Endothelial cell of umbilical vein (primary cell): ENCODE data around the gene RASAL2. TPM values are rescaled to one million over a fixed set of nuclear protein-coding genes. Genes with fewer than 3 reads are reported as not detected.

Source experiments
- BruUV-seq: library from RNA; stranded (reverse); fragments of 400-500 nt; replicated peaks from 2 replicates; lab custom pipeline; 2021; lab: Mats Ljungman, UMichigan
- CTCF ChIA-PET: fragments of 300-600, 350-600 bp; sonication (Branson Sonifier 250); formaldehyde crosslinking; loops from one replicate; lab custom pipeline; 2021; ENCODE audit warnings: antibody characterized with exemption, inconsistent platforms; lab: Charles Lee
- POLR2A ChIA-PET: fragments of 300-600, 350-600 bp; sonication (Branson Sonifier 250); formaldehyde crosslinking; loops from one replicate; lab custom pipeline; 2021; ENCODE audit warnings: antibody characterized with exemption, inconsistent platforms; lab: Charles Lee
- DNase-seq: peaks from one replicate; pipeline ENCODE4 v3.0.0-alpha.2; 2011; ENCODE audit warnings: low read depth, low spot score
- FAIRE-seq: peaks from 2 replicates; lab custom pipeline; 2011; peaks lifted over from hg19 to GRCh38; lab: Jason Lieb, UNC
- H2AFZ ChIP-seq: 2 replicates; pipeline ENCODE4 v1.6.0; 2012; ENCODE audit warnings: low read depth, low read length, control low read depth, inconsistent platforms
- H3K27ac ChIP-seq: 2 replicates; pipeline ENCODE4 v1.5.1; 2011; ENCODE audit warnings: low read depth, mild to moderate bottlenecking, control low read depth, low read length, moderate library complexity; ENCODE audit not compliant: insufficient read depth
- H3K27me3 ChIP-seq, 2 experiments: 2 replicates each; pipeline versions ENCODE4 v1.6.0 to v1.6.1; 2011; ENCODE audit warnings: low read length in 2 of 2, mixed read lengths in 1 of 2; ENCODE audit not compliant: control insufficient read depth in 2 of 2, insufficient read depth in 2 of 2
- H3K36me3 ChIP-seq, 2 experiments: 2 replicates in 1 of 2; 3 replicates in 1 of 2; pipeline ENCODE4 v1.5.1; 2011; ENCODE audit warnings: low read length in 2 of 2, mild to moderate bottlenecking in 1 of 2, moderate library complexity in 1 of 2; ENCODE audit not compliant: control insufficient read depth in 2 of 2, insufficient read depth in 2 of 2; ENCODE audit errors: extremely low read depth in 1 of 2
- H3K4me1 ChIP-seq: 3 replicates; pipeline ENCODE4 v1.5.1; 2011; ENCODE audit warnings: mild to moderate bottlenecking, low read length; ENCODE audit not compliant: control insufficient read depth, insufficient read depth; ENCODE audit errors: extremely low read depth
- H3K4me2 ChIP-seq: 2 replicates; pipeline ENCODE4 v1.6.1; 2011; ENCODE audit warnings: low read length, control low read depth, mixed read lengths; ENCODE audit not compliant: insufficient read depth
- H3K4me3 ChIP-seq, 3 experiments: fragments of 200-600 bp in 1 of 3; sonication (generic), shearing (Covaris generic) in 1 of 3; replicated peaks in 1 of 3; 2 replicates each; pipeline ENCODE4 v1.5.1; 2011 to 2016; ENCODE audit warnings: control low read depth in 3 of 3, low read length in 3 of 3, mild to moderate bottlenecking in 2 of 3, inconsistent platforms in 1 of 3, low read depth in 1 of 3, moderate library complexity in 1 of 3; ENCODE audit not compliant: insufficient read depth in 1 of 3
- H3K79me2 ChIP-seq: 2 replicates; pipeline ENCODE4 v1.6.0; 2012; ENCODE audit warnings: low read length, inconsistent platforms; ENCODE audit not compliant: control insufficient read depth, insufficient read depth
- H3K9ac ChIP-seq: replicated peaks from 2 replicates; pipeline ENCODE3; 2011; ENCODE audit warnings: low read length, control low read depth; ENCODE audit not compliant: insufficient read depth; ENCODE audit errors: extremely low read depth
- H3K9me1 ChIP-seq: replicated peaks from 3 replicates; pipeline ENCODE4 v1.6.0; 2011; ENCODE audit warnings: mild to moderate bottlenecking, low read length; ENCODE audit not compliant: control insufficient read depth, insufficient read depth; ENCODE audit errors: extremely low read depth
- H3K9me3 ChIP-seq: replicated peaks from 2 replicates; pipeline ENCODE4 v1.5.1; 2012; ENCODE audit warnings: low read length, inconsistent platforms; ENCODE audit not compliant: control insufficient read depth, insufficient read depth
- H4K20me1 ChIP-seq: replicated peaks from 2 replicates; pipeline ENCODE3; 2011; ENCODE audit warnings: mild to moderate bottlenecking, low read length; ENCODE audit not compliant: control insufficient read depth, insufficient read depth; ENCODE audit errors: extremely low read depth
- EZH2 ChIP-seq: IDR thresholded peaks from 2 replicates; pipeline ENCODE4 v1.6.1; 2012; ENCODE audit warnings: borderline replicate concordance, low read depth, mild to moderate bottlenecking, moderate library complexity, low read length, inconsistent platforms; ENCODE audit not compliant: severe bottlenecking
- FOS ChIP-seq: IDR thresholded peaks from 2 replicates; pipeline ENCODE4 v1.6.1; 2011; ENCODE audit warnings: mild to moderate bottlenecking, low read length, moderate library complexity, borderline replicate concordance; ENCODE audit not compliant: insufficient read depth
- GATA2 ChIP-seq: IDR thresholded peaks from 2 replicates; pipeline ENCODE4 v1.7.0; 2011; ENCODE audit warnings: low read depth, mild to moderate bottlenecking, moderate library complexity, mixed read lengths, low read length; ENCODE audit not compliant: insufficient read length, insufficient read depth
- JUN ChIP-seq: IDR thresholded peaks from 2 replicates; pipeline ENCODE4 v1.6.1; 2011; ENCODE audit warnings: borderline replicate concordance, low read depth; ENCODE audit not compliant: insufficient read length, insufficient read depth
- MYC ChIP-seq: IDR thresholded peaks from one replicate; pipeline ENCODE4 v1.6.1; 2011; ENCODE audit warnings: mild to moderate bottlenecking, low read depth, low read length
- POLR2A ChIP-seq: IDR thresholded peaks from 2 replicates; pipeline ENCODE4 v1.6.1; 2012; ENCODE audit warnings: low read depth, mild to moderate bottlenecking, control low read depth, low read length
- POLR2AphosphoS5 ChIP-seq: IDR thresholded peaks from 2 replicates; pipeline ENCODE4 v1.6.1; 2012; ENCODE audit warnings: low read depth, mild to moderate bottlenecking, control low read depth, low read length, moderate library complexity; ENCODE audit not compliant: insufficient read depth
- dilution Hi-C: fragments of 300-500 bp; cut with MboI; formaldehyde crosslinking; loops from one replicate; pipeline ENCODE4 v1.15.0; 2019; ENCODE audit warnings: low sequenced_read_pairs; ENCODE audit not compliant: extremely low pct_ligation_motif_present
- intact Hi-C: fragments of 100-400 bp; cut with micrococcal nuclease; formaldehyde crosslinking; loops from one replicate; pipeline ENCODE4 v1.10.0; 2022
- polyA plus RNA-seq, 4 experiments: library from polyadenylated mRNA; depleted of rRNA in 3 of 4; stranded (reverse) in 3 of 4; unstranded in 1 of 4; fragments of >200 nt; gene quantifications; 2 replicates each; pipeline versions ENCODE4 v1.2.1 to v1.2.3, GENCODE V29; 2011 to 2012; ENCODE audit warnings: missing spikeins in 1 of 4
- total RNA-seq: library from RNA; stranded (reverse); gene quantifications from 2 replicates; pipeline ENCODE4 v1.2.3, GENCODE V29; 2021
- TF ChIP-seq, protein P1 (sequence below): IDR thresholded peaks from 2 replicates; pipeline ENCODE4 v1.6.1; 2011; ENCODE audit not compliant: insufficient read depth, insufficient read length
- TF ChIP-seq, protein P2 (sequence below), 2 donors: IDR thresholded peaks; 1 replicate in 1 of 2; 2 replicates in 1 of 2; pipeline ENCODE4 v1.5.1; 2011; ENCODE audit warnings: low read length in 2 of 2, mild to moderate bottlenecking in 2 of 2, moderate library complexity in 2 of 2, control low read depth in 1 of 2, inconsistent platforms in 1 of 2, low read depth in 1 of 2; ENCODE audit not compliant: insufficient read depth in 1 of 2; ENCODE audit errors: extremely low read depth in 1 of 2

RASAL2 gene
- total and polyA plus RNA-seq, 2 donors (not counting 3 experiments of a cell fraction or from before 2014, with no cell fraction given): 12.5 to 15.5 TPM

DNA sequence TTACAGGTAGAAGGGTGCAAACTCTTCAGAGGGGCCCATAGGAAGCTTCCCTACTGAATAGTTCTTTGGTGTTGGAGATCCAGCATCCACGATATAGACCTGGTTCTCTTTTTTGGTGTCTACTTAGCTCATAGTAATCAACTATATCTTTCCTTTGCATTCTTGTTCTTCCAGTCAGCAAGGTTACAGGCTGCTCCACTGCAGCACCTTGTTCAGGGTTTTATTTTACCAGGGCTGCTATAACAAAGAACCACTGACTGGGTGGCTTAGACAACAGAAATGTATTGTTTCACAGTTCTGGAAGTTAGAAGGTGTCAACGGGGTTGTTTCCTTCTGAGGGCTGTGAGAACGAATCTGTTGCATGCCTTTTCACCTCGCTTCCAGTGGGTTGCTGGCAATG, 266.5 kb downstream of the RASAL2 start:
- H3K27me3 ChIP-seq: no peaks in the 10 kb centered on the region
- FAIRE-seq: no peak
- ChIA-PET CTCF (no interaction called here), POLR2A (no interaction called here)
- H3K27ac ChIP-seq: no peak overlapping the region
- no peak overlapping the region for H3K4me2 ChIP-seq
- no TSS peak for BruUV-seq
- H3K4me1 ChIP-seq: no peaks in the 10 kb centered on the region
- H3K9me3 ChIP-seq: no peaks in the 10 kb centered on the region
- no peaks in the 10 kb centered on the region for H3K9me1 ChIP-seq
- no peak overlapping the region for H3K9ac ChIP-seq
- no peaks in the 10 kb centered on the region for H3K79me2 ChIP-seq
- no peaks in the 10 kb centered on the region for H4K20me1 ChIP-seq
- no peak for TF ChIP-seq MYC
- TF ChIP-seq JUN: no peak
- H3K36me3 ChIP-seq: no peaks in the 10 kb centered on the region
- intact Hi-C loops (no loop called here), dilution Hi-C loops (no loop called here)
- no peak for DNase-seq
- no peak overlapping the region for H3K4me3 ChIP-seq
- H2AFZ ChIP-seq: no peak overlapping the region

DNA sequence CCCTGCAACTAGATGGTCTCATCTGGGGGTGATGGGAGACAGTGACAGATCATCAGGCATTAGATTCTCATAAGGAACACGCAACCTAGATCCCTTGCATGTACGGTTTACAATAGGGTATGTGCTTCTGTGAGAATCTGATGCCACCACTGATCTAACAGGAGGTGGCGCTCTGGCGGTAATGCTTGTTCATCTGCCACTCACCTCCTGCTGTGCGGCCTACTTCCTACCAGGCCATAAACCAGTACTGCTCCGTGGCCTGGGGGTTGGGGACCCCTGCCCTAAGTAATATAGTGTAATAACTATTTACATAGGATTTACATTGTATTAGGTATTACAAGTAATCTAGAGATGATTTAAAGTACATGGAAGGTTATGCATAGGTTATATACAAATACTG, 267.9 kb downstream of the RASAL2 start:
- ChIA-PET POLR2A (no interaction called here), CTCF (no interaction called here)
- H4K20me1 ChIP-seq: no peaks in the 10 kb centered on the region
- no peaks in the 10 kb centered on the region for H3K4me1 ChIP-seq
- no peak overlapping the region for H2AFZ ChIP-seq
- BruUV-seq: no TSS peak
- no peaks in the 10 kb centered on the region for H3K36me3 ChIP-seq
- H3K9me3 ChIP-seq: no peaks in the 10 kb centered on the region
- no peaks in the 10 kb centered on the region for H3K79me2 ChIP-seq
- H3K27ac ChIP-seq: no peak overlapping the region
- DNase-seq: no peak
- TF ChIP-seq, protein P1, sequence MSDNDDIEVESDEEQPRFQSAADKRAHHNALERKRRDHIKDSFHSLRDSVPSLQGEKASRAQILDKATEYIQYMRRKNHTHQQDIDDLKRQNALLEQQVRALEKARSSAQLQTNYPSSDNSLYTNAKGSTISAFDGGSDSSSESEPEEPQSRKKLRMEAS: no peak
- TF ChIP-seq JUN (no peak), EZH2 (no peak), MYC (no peak), GATA2 (no peak), FOS (no peak), POLR2AphosphoS5 (no peak), POLR2A (no peak)
- TF ChIP-seq, protein P2, sequence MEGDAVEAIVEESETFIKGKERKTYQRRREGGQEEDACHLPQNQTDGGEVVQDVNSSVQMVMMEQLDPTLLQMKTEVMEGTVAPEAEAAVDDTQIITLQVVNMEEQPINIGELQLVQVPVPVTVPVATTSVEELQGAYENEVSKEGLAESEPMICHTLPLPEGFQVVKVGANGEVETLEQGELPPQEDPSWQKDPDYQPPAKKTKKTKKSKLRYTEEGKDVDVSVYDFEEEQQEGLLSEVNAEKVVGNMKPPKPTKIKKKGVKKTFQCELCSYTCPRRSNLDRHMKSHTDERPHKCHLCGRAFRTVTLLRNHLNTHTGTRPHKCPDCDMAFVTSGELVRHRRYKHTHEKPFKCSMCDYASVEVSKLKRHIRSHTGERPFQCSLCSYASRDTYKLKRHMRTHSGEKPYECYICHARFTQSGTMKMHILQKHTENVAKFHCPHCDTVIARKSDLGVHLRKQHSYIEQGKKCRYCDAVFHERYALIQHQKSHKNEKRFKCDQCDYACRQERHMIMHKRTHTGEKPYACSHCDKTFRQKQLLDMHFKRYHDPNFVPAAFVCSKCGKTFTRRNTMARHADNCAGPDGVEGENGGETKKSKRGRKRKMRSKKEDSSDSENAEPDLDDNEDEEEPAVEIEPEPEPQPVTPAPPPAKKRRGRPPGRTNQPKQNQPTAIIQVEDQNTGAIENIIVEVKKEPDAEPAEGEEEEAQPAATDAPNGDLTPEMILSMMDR (IDR thresholded peaks at IDR 0.05; ENCODE audit: extremely low read depth in 1 of 2, insufficient read depth in 1 of 2, low read depth in 1 of 2, low read length in 2 of 2): no peak
- H3K9ac ChIP-seq: no peak overlapping the region
- intact Hi-C loops (no loop called here), dilution Hi-C loops (no loop called here)
- no peak overlapping the region for H3K4me2 ChIP-seq
- H3K4me3 ChIP-seq: no peak overlapping the region
- no peak for FAIRE-seq
- no peaks in the 10 kb centered on the region for H3K9me1 ChIP-seq
- no peaks in the 10 kb centered on the region for H3K27me3 ChIP-seq
